Measurements from ENCODE around the gene PKD2L1. TPM values are rescaled to one million over a fixed set of nuclear protein-coding genes. Genes with fewer than 3 reads are reported as not detected.

The PKD2L1 gene
- polyA plus RNA-seq, 1 donor (not counting 4 experiments of a cell fraction or from before 2014, with no cell fraction given): not detected

GRCh38 chr10:100368721-100369120, 38.7 kb upstream of the PKD2L1 start:
- FAIRE-seq (no peak), DNase-seq (ENCODE audit: low read depth, low spot score) (no peak)
- peaks cover 51% of the 10 kb centered on the region for H3K4me1 ChIP-seq (ENCODE audit: control insufficient read depth, extremely low read depth, insufficient read depth, low read length)
- no peak overlapping the region for H3K4me3 ChIP-seq (ENCODE audit: control insufficient read depth in 2 of 3, extremely low read depth in 1 of 3, insufficient read depth in 2 of 3, low read depth in 1 of 3, low read length in 3 of 3)
- no peak overlapping the region for H3K27ac ChIP-seq (ENCODE audit: control insufficient read depth, insufficient read depth, low read length)
- H3K79me2 ChIP-seq (ENCODE audit: control insufficient read depth, insufficient read depth, low read length): no peaks in the 10 kb centered on the region
- dilution Hi-C loops (cut with MboI; ENCODE audit: extremely low pct_ligation_motif_present, low sequenced_read_pairs): no loop called here
- no peak overlapping the region for H3K4me2 ChIP-seq (ENCODE audit: control insufficient read depth, extremely low read depth, insufficient read depth, low read depth, low read length)
- no peaks in the 10 kb centered on the region for H3K9me1 ChIP-seq (ENCODE audit: control insufficient read depth, extremely low read depth, insufficient read depth, low read length)
- H3K36me3 ChIP-seq (ENCODE audit: control insufficient read depth in 2 of 2, extremely low read depth in 1 of 2, insufficient read depth in 2 of 2, low read length in 2 of 2): peaks cover 0 to 1% of the 10 kb centered on the region in 2 experiments
- no peaks in the 10 kb centered on the region for H3K27me3 ChIP-seq (ENCODE audit: control insufficient read depth, extremely low read depth, insufficient read depth, low read length)
- H2AFZ ChIP-seq (ENCODE audit: control insufficient read depth, low read length): no peak overlapping the region
- H4K20me1 ChIP-seq (ENCODE audit: control insufficient read depth, extremely low read depth, insufficient read depth, low read length): peaks cover 4% of the 10 kb centered on the region
- no peaks in the 10 kb centered on the region for H3K9me3 ChIP-seq (ENCODE audit: control insufficient read depth, low read depth, low read length)
- TF ChIP-seq EZH2 (IDR thresholded peaks at IDR 0.05; ENCODE audit: low read length): no peak
- no peak for TF ChIP-seq CTCF (optimal IDR thresholded peaks at IDR 0.05 in 1 of 3, IDR thresholded peaks at IDR 0.05 in 1 of 3, conservative IDR thresholded peaks at IDR 0.05 in 1 of 3; ENCODE audit: extremely low read depth in 1 of 3, insufficient read depth in 2 of 3, low read length in 3 of 3)
- no peak overlapping the region for H3K9ac ChIP-seq (ENCODE audit: control insufficient read depth, extremely low read depth, insufficient read depth, low read length)

- peak; percentile 71 for FAIRE-seq
- Histone ChIP-seq H3K9ac (ENCODE audit: control insufficient read depth, extremely low read depth, insufficient read depth, low read length) (peak overlapping the region; percentile 47), H3K9me1 (ENCODE audit: control insufficient read depth, extremely low read depth, insufficient read depth, low read length) (peaks cover 2% of the 10 kb centered on the region), H3K27ac (ENCODE audit: control insufficient read depth, insufficient read depth, low read length) (peak overlapping the region; percentile 73), H3K79me2 (ENCODE audit: control insufficient read depth, insufficient read depth, low read length) (no peaks in the 10 kb centered on the region), H2AFZ (ENCODE audit: control insufficient read depth, low read length) (no peak overlapping the region), H3K4me2 (ENCODE audit: control insufficient read depth, extremely low read depth, insufficient read depth, low read depth, low read length) (peak overlapping the region; percentile 35), H3K36me3 (ENCODE audit: control insufficient read depth in 2 of 2, extremely low read depth in 1 of 2, insufficient read depth in 2 of 2, low read length in 2 of 2) (peaks cover 20 to 22% of the 10 kb centered on the region in 2 experiments), H3K4me1 (ENCODE audit: control insufficient read depth, extremely low read depth, insufficient read depth, low read length) (peaks cover 34% of the 10 kb centered on the region), H3K27me3 (ENCODE audit: control insufficient read depth, extremely low read depth, insufficient read depth, low read length) (no peaks in the 10 kb centered on the region), H4K20me1 (ENCODE audit: control insufficient read depth, extremely low read depth, insufficient read depth, low read length) (peaks cover 5% of the 10 kb centered on the region), H3K9me3 (ENCODE audit: control insufficient read depth, low read depth, low read length) (no peaks in the 10 kb centered on the region), H3K4me3 (ENCODE audit: control insufficient read depth in 2 of 3, extremely low read depth in 1 of 3, insufficient read depth in 2 of 3, low read depth in 1 of 3, low read length in 3 of 3) (no peak overlapping the region)
- no peak for TF ChIP-seq CTCF (optimal IDR thresholded peaks at IDR 0.05 in 1 of 3, IDR thresholded peaks at IDR 0.05 in 1 of 3, conservative IDR thresholded peaks at IDR 0.05 in 1 of 3; ENCODE audit: extremely low read depth in 1 of 3, insufficient read depth in 2 of 3, low read length in 3 of 3)
- dilution Hi-C loops (cut with MboI; ENCODE audit: extremely low pct_ligation_motif_present, low sequenced_read_pairs): no loop called here
- DNase-seq (ENCODE audit: low read depth, low spot score): peak; percentile 80
Measured at GRCh38 chr10:100364735-100365391, 34.8 kb upstream of the PKD2L1 start.

Data from keratinocyte (primary cell).